ENCODE data around the gene CD247. TPM values are rescaled to one million over a fixed set of nuclear protein-coding genes. Genes with fewer than 3 reads are reported as not detected.

Gene CD247
- total and polyA plus RNA-seq, 9 of the 15 experiments (the other 6 are each of a cell fraction or from before 2014, with no cell fraction given) = 0.08 to 0.42 (median 0.28) TPM; not detected in 5

DNA sequence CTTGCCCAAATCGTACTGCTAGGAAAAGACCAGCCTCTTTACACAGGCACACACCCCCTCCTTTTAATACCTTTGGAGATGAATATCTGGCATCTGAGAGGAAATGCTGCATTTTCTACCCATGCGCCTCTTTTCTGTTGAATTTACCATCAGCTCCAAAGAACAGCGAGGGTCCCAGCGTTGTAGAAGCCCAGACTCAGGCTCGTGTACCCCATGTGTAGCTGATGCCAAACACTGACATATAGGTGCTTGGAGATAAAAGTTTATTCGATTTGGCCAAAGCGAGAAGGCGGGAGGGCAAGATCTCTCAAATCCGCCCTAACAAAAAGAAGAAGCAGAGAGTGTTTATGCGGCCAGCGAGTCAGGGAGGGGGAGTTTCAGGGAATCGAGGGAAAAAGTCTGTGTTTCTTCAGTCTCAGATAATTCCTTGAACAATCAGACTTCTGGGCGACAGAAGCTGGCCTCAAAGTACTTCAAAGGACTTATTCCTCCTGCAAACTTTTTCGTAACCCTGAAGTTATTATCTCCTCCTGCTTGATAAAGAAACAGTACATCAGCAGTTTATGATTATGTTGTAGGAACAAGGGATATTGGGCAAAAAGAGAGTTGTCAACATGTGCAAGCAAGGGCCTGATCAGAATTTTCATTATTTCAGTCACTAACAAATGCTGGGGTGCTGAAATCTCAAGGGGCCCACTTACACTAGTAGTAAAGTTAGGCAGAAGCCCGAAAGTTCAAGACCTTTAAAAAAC, 35.9 kb upstream of the CD247 start (continued):
- TF ChIP-seq TAF9B (IDR thresholded peaks at IDR 0.05; ENCODE audit: partially characterized antibody) (peak; percentile 24), CCAR2 (IDR thresholded peaks at IDR 0.05; ENCODE audit: low read depth, low read length) (no peak), TCF7L2 (IDR thresholded peaks at IDR 0.05; ENCODE audit: low read depth, low read length) (no peak), GTF2A2 (tag; IDR thresholded peaks at IDR 0.05) (no peak), CBFA2T3 (IDR thresholded peaks at IDR 0.05) (no peak), NR1H2 (CRISPR knock-in tag; IDR thresholded peaks at IDR 0.05) (no peak), ARID1B (IDR thresholded peaks at IDR 0.05) (0 out of 2 replicates have a peak, but pooled peaks have one; percentile 25), ZNF23 (CRISPR knock-in tag; IDR thresholded peaks at IDR 0.05) (no peak), GATA2 (CRISPR knock-in tag; IDR thresholded peaks at IDR 0.05) (peak; percentile 82), ZNF583 (CRISPR knock-in tag; IDR thresholded peaks at IDR 0.05) (no peak), KHSRP (IDR thresholded peaks at IDR 0.05) (no peak), DIDO1 (tag; IDR thresholded peaks at IDR 0.05; ENCODE audit: low read depth) (0 out of 2 replicates have a peak, but pooled peaks have one; percentile 41)
- TF ChIP-seq, protein P1, sequence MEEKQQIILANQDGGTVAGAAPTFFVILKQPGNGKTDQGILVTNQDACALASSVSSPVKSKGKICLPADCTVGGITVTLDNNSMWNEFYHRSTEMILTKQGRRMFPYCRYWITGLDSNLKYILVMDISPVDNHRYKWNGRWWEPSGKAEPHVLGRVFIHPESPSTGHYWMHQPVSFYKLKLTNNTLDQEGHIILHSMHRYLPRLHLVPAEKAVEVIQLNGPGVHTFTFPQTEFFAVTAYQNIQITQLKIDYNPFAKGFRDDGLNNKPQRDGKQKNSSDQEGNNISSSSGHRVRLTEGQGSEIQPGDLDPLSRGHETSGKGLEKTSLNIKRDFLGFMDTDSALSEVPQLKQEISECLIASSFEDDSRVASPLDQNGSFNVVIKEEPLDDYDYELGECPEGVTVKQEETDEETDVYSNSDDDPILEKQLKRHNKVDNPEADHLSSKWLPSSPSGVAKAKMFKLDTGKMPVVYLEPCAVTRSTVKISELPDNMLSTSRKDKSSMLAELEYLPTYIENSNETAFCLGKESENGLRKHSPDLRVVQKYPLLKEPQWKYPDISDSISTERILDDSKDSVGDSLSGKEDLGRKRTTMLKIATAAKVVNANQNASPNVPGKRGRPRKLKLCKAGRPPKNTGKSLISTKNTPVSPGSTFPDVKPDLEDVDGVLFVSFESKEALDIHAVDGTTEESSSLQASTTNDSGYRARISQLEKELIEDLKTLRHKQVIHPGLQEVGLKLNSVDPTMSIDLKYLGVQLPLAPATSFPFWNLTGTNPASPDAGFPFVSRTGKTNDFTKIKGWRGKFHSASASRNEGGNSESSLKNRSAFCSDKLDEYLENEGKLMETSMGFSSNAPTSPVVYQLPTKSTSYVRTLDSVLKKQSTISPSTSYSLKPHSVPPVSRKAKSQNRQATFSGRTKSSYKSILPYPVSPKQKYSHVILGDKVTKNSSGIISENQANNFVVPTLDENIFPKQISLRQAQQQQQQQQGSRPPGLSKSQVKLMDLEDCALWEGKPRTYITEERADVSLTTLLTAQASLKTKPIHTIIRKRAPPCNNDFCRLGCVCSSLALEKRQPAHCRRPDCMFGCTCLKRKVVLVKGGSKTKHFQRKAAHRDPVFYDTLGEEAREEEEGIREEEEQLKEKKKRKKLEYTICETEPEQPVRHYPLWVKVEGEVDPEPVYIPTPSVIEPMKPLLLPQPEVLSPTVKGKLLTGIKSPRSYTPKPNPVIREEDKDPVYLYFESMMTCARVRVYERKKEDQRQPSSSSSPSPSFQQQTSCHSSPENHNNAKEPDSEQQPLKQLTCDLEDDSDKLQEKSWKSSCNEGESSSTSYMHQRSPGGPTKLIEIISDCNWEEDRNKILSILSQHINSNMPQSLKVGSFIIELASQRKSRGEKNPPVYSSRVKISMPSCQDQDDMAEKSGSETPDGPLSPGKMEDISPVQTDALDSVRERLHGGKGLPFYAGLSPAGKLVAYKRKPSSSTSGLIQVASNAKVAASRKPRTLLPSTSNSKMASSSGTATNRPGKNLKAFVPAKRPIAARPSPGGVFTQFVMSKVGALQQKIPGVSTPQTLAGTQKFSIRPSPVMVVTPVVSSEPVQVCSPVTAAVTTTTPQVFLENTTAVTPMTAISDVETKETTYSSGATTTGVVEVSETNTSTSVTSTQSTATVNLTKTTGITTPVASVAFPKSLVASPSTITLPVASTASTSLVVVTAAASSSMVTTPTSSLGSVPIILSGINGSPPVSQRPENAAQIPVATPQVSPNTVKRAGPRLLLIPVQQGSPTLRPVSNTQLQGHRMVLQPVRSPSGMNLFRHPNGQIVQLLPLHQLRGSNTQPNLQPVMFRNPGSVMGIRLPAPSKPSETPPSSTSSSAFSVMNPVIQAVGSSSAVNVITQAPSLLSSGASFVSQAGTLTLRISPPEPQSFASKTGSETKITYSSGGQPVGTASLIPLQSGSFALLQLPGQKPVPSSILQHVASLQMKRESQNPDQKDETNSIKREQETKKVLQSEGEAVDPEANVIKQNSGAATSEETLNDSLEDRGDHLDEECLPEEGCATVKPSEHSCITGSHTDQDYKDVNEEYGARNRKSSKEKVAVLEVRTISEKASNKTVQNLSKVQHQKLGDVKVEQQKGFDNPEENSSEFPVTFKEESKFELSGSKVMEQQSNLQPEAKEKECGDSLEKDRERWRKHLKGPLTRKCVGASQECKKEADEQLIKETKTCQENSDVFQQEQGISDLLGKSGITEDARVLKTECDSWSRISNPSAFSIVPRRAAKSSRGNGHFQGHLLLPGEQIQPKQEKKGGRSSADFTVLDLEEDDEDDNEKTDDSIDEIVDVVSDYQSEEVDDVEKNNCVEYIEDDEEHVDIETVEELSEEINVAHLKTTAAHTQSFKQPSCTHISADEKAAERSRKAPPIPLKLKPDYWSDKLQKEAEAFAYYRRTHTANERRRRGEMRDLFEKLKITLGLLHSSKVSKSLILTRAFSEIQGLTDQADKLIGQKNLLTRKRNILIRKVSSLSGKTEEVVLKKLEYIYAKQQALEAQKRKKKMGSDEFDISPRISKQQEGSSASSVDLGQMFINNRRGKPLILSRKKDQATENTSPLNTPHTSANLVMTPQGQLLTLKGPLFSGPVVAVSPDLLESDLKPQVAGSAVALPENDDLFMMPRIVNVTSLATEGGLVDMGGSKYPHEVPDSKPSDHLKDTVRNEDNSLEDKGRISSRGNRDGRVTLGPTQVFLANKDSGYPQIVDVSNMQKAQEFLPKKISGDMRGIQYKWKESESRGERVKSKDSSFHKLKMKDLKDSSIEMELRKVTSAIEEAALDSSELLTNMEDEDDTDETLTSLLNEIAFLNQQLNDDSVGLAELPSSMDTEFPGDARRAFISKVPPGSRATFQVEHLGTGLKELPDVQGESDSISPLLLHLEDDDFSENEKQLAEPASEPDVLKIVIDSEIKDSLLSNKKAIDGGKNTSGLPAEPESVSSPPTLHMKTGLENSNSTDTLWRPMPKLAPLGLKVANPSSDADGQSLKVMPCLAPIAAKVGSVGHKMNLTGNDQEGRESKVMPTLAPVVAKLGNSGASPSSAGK (IDR thresholded peaks at IDR 0.05) = peak; percentile 24; the same call in 1 of the 2 replicates
- TF ChIP-seq, protein P2, sequence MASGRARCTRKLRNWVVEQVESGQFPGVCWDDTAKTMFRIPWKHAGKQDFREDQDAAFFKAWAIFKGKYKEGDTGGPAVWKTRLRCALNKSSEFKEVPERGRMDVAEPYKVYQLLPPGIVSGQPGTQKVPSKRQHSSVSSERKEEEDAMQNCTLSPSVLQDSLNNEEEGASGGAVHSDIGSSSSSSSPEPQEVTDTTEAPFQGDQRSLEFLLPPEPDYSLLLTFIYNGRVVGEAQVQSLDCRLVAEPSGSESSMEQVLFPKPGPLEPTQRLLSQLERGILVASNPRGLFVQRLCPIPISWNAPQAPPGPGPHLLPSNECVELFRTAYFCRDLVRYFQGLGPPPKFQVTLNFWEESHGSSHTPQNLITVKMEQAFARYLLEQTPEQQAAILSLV (tag; IDR thresholded peaks at IDR 0.05) = no peak
- TF ChIP-seq, protein P3, sequence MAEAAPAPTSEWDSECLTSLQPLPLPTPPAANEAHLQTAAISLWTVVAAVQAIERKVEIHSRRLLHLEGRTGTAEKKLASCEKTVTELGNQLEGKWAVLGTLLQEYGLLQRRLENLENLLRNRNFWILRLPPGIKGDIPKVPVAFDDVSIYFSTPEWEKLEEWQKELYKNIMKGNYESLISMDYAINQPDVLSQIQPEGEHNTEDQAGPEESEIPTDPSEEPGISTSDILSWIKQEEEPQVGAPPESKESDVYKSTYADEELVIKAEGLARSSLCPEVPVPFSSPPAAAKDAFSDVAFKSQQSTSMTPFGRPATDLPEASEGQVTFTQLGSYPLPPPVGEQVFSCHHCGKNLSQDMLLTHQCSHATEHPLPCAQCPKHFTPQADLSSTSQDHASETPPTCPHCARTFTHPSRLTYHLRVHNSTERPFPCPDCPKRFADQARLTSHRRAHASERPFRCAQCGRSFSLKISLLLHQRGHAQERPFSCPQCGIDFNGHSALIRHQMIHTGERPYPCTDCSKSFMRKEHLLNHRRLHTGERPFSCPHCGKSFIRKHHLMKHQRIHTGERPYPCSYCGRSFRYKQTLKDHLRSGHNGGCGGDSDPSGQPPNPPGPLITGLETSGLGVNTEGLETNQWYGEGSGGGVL (CRISPR knock-in tag; IDR thresholded peaks at IDR 0.05) = no peak
